Measurements from ENCODE around the gene JHY.

DNA sequence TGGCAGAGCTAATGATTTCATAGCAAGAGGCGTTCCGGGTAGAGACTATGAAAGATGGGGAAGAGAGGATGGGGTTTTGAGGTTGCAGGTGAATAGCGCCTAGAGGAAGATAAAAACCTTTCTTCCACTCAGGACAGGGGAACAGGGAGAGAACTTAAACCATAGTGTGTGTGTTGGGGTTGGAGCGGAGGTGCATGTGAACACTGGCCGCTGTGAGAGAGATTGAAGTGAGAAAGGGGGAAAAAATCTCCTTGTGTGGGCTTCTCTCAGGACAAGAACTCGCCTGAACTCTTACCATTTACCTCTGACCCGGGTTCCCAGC lies 95.7 kb downstream of the JHY start:
- TF ChIP-seq, protein P1, sequence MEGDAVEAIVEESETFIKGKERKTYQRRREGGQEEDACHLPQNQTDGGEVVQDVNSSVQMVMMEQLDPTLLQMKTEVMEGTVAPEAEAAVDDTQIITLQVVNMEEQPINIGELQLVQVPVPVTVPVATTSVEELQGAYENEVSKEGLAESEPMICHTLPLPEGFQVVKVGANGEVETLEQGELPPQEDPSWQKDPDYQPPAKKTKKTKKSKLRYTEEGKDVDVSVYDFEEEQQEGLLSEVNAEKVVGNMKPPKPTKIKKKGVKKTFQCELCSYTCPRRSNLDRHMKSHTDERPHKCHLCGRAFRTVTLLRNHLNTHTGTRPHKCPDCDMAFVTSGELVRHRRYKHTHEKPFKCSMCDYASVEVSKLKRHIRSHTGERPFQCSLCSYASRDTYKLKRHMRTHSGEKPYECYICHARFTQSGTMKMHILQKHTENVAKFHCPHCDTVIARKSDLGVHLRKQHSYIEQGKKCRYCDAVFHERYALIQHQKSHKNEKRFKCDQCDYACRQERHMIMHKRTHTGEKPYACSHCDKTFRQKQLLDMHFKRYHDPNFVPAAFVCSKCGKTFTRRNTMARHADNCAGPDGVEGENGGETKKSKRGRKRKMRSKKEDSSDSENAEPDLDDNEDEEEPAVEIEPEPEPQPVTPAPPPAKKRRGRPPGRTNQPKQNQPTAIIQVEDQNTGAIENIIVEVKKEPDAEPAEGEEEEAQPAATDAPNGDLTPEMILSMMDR (IDR thresholded peaks at IDR 0.05), result no peak
- TF ChIP-seq POLR2AphosphoS5 (IDR thresholded peaks at IDR 0.05) (no peak), POLR2A (IDR thresholded peaks at IDR 0.05) (no peak), EP300 (IDR thresholded peaks at IDR 0.05) (no peak)
